Measurements from ENCODE around the gene SPRYD3. TPM values are rescaled to one million over a fixed set of nuclear protein-coding genes. Genes with fewer than 3 reads are reported as not detected.

Gene SPRYD3
- total and polyA plus RNA-seq, 12 donors = 20.5 to 63.9 (median 47.4) TPM

DNA sequence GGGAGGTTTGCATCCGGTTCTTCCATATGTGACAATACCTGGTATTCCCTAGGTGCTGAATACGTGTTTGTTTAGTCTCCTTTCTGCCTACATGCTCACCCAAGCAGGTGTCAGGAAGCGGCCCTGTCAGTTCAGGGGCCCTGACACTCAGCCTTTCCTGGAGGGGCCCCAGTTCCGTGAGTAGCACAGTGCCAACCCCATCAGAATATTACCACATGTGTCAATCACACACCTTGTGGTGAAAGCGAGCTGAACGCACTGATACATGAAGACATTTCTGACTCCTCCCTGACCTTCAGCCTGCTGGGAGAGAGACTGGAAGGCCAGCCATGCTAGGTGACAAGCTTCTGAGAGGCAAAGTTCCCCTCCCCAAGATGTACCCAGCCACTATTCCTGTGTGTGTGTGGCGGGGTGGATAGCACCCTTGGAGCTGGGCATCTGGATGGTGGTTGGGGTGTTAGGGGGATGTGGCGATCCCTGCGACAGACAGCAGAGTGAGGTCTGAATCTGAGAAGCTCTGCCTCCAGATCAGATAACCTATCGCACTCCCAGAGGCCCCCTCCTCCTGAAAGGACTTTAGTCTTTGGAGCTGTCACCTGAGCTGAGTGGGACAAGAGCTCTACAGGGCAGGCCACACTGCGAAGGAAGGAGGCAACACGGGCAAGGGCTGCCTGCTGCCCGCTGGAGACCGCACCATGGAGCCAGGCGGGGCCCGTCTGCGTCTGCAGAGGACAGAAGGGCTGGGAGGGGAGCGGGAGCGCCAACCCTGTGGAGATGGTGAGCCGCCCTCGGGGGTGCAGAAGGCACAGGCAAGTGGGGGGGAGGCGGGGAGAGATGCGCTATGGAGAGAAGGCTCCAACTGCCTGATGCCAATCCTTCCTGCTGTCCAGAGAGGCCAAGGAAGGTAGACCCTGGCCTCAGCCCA is 24.0 kb upstream of the SPRYD3 start, which contains the start of gene SOAT2:
TSS of gene SOAT2 (plus strand) at position 604 of the 925 bp plus-strand sequence. CDS start at position 696, 92 bp downstream.
- peaks cover 2 to 47% (median 27%) of the 10 kb centered on the region in 9 donors for H3K4me1 ChIP-seq
- no peaks in the 10 kb centered on the region for H3K9me3 ChIP-seq
- peaks cover 0 to 26% (median 0%) of the 10 kb centered on the region in 9 donors for H3K36me3 ChIP-seq
- 87 to 91% methylated on average over 23 of the region's 23 CpGs for WGBS, 2 donors
- no peak for ATAC-seq
- peak within 1 kb of the TSS in 1 of 10 donors; percentile 66 for H3K27ac ChIP-seq
- DNase-seq = no peak
- H3K4me3 ChIP-seq = no peak within 1 kb of the TSS
- no peak for TF ChIP-seq CTCF (IDR thresholded peaks at IDR 0.05)
- intact Hi-C loops (cut with DNase I) = loop anchor here in 2 of 10 donors (5.0 kb wide), 1 partner anchor 36 kb away; no protein-coding TSS in a partner anchor
- H3K27me3 ChIP-seq = no peaks in the 10 kb centered on the region

DNA sequence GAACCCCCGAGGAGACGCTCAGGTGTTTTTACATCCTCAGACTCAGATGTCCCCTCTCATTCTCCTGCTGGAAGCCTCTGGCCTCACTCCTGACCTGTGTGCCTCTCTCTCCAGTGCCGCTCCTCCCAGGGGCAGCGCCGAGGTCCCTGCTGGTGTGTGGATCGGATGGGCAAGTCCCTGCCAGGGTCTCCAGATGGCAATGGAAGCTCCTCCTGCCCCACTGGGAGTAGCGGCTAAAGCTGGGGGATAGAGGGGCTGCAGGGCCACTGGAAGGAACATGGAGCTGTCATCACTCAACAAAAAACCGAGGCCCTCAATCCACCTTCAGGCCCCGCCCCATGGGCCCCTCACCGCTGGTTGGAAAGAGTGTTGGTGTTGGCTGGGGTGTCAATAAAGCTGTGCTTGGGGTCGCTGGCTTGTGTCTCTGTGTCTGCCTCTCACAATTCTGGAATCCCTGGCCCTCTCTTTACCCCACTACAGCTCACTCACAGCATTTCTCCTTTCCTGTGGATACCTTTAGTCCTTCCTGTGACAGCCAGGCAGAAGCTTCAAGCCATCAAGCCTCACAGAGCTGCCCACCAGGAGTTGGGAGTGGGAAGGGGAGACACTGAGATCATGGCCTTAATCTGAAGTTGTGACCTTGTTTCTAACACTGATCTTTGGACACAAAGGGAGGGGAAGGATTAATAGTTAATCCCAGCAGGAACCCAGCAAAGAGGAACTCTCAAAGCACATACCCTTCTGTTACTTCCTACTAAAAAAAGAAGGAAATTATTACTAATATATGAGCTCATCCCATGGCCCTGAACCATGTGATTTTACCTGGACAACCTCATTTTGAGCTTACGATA is 23.0 kb upstream of the SPRYD3 start:
- Histone ChIP-seq H3K27me3 (peaks cover 0 to 4% (median 0%) of the 10 kb centered on the region in 7 donors), H3K9me3 (no peaks in the 10 kb centered on the region), H3K27ac (peak overlapping the region in 1 of 10 donors; percentile 66), H3K36me3 (peaks cover 0 to 26% (median 0%) of the 10 kb centered on the region in 9 donors), H3K4me3 (no peak overlapping the region), H3K4me1 (peaks cover 8 to 55% (median 29%) of the 10 kb centered on the region in 9 donors)
- no peak for TF ChIP-seq CTCF (IDR thresholded peaks at IDR 0.05)
- 89 to 90% methylated on average over 12 of the region's 12 CpGs for WGBS, 2 donors
- no peak for ATAC-seq
- intact Hi-C loops (cut with DNase I) = loop anchor here in 2 of 10 donors (5.0 kb wide), 1 partner anchor 35 kb away; no protein-coding TSS in a partner anchor
- DNase-seq = no peak

GRCh38 chr12:53101266-53101665 is 22.1 kb upstream of the SPRYD3 start:
- Histone ChIP-seq H3K9me3 (no peaks in the 10 kb centered on the region), H3K4me3 (no peak overlapping the region), H3K27me3 (peaks cover 0 to 4% (median 0%) of the 10 kb centered on the region in 7 donors), H3K27ac (no peak overlapping the region), H3K4me1 (peaks cover 8 to 64% (median 33%) of the 10 kb centered on the region in 9 donors), H3K36me3 (peaks cover 0 to 26% (median 0%) of the 10 kb centered on the region in 9 donors)
- intact Hi-C loops (cut with DNase I) = loop anchor here in 2 of 10 donors (5.0 kb wide), 1 partner anchor 34 kb away; no protein-coding TSS in a partner anchor
- no peak for TF ChIP-seq CTCF (IDR thresholded peaks at IDR 0.05)
- ATAC-seq (no peak), DNase-seq (no peak)
- 90 to 91% methylated on average over 7 of the region's 7 CpGs for whole genome bisulfite sequencing, 2 donors
